ENCODE results near the gene ZBP1. TPM values are rescaled to one million over a fixed set of nuclear protein-coding genes. Genes with fewer than 3 reads are reported as not detected.

ZBP1 gene
- total RNA-seq, 1 experiment from 2014 or later = not detected

GRCh38 chr20:57594092-57594951 is 25.9 kb downstream of the ZBP1 start:
- no peak overlapping the region for H3K27ac ChIP-seq (ENCODE audit: low read length)
- CTCF ChIA-PET = interaction anchor here (0.6 kb wide), 2 partner anchors 72 to 420 kb away, joined by 5 to 8 read pairs; no protein-coding TSS in a partner anchor
- no peaks in the 10 kb centered on the region for H3K79me2 ChIP-seq (ENCODE audit: low read length)
- no peak overlapping the region for H3K9ac ChIP-seq (ENCODE audit: low read length)
- peaks cover 4% of the 10 kb centered on the region; the same call in 1 of the 2 replicates for H3K4me1 ChIP-seq (ENCODE audit: insufficient read depth, low read length)
- H4K20me1 ChIP-seq (ENCODE audit: low read length) = no peaks in the 10 kb centered on the region
- no peaks in the 10 kb centered on the region for H3K9me2 ChIP-seq (replicated peaks; ENCODE audit: low read length)
- peak; percentile 39 for ATAC-seq
- no peak overlapping the region; the same call in 1 of the 2 replicates for H2AFZ ChIP-seq (ENCODE audit: low read length)
- no peaks in the 10 kb centered on the region for H3K27me3 ChIP-seq (ENCODE audit: low read length)
- POLR2A ChIA-PET (ENCODE audit: unreplicated experiment) = no interaction called here
- H3K4me3 ChIP-seq (ENCODE audit: low read length) = no peak overlapping the region
- no peaks in the 10 kb centered on the region for H3F3A ChIP-seq (ENCODE audit: low read length, unreplicated experiment)
- H3K4me2 ChIP-seq (ENCODE audit: low read length) = peak overlapping the region; percentile 61
- peak; percentile 65 for DNase-seq
- H3K9me3 ChIP-seq (ENCODE audit: low read length) = no peaks in the 10 kb centered on the region
- TF ChIP-seq EZH2phosphoT487 (IDR thresholded peaks at IDR 0.05; ENCODE audit: borderline replicate concordance, low read length) (no peak), CTCF (conservative IDR thresholded peaks at IDR 0.05; ENCODE audit: low read depth, low read length) (peak; percentile 99)
- intact Hi-C loops (cut with micrococcal nuclease) = loop anchor here (1.0 to 5.0 kb wide), 2 partner anchors 80 to 212 kb away; no protein-coding TSS in a partner anchor
- no peaks in the 10 kb centered on the region for H3K36me3 ChIP-seq (ENCODE audit: low read depth, low read length)
- no TSS peak for BruUV-seq (replicated peaks)

- no peaks in the 10 kb centered on the region for H3K9me2 ChIP-seq (replicated peaks; ENCODE audit: low read length)
- H3K4me2 ChIP-seq (ENCODE audit: low read length) = no peak overlapping the region
- no peaks in the 10 kb centered on the region for H3K36me3 ChIP-seq (ENCODE audit: low read depth, low read length)
- no peak for TF ChIP-seq EZH2phosphoT487 (IDR thresholded peaks at IDR 0.05; ENCODE audit: borderline replicate concordance, low read length)
- no peak for TF ChIP-seq CTCF (conservative IDR thresholded peaks at IDR 0.05; ENCODE audit: low read depth, low read length)
- TF ChIP-seq EZH2 (IDR thresholded peaks at IDR 0.05; ENCODE audit: low read length, unreplicated experiment) = no peak
- no peak overlapping the region for H3K9ac ChIP-seq (ENCODE audit: low read length)
- ChIA-PET POLR2A (ENCODE audit: unreplicated experiment) (no interaction called here), CTCF (no interaction called here)
- no peaks in the 10 kb centered on the region for H3K27me3 ChIP-seq (ENCODE audit: low read length)
- H2AFZ ChIP-seq (ENCODE audit: low read length) = no peak overlapping the region
- H3K79me2 ChIP-seq (ENCODE audit: low read length) = no peaks in the 10 kb centered on the region
- no peak overlapping the region for H3K4me3 ChIP-seq (ENCODE audit: low read length)
- H3K27ac ChIP-seq (ENCODE audit: low read length) = no peak overlapping the region
- no peaks in the 10 kb centered on the region for H4K20me1 ChIP-seq (ENCODE audit: low read length)
- intact Hi-C loops (cut with micrococcal nuclease) = loop anchor here (5.0 kb wide), 1 partner anchor 211 kb away; no protein-coding TSS in a partner anchor
- peaks cover 4% of the 10 kb centered on the region; the same call in 1 of the 2 replicates for H3K4me1 ChIP-seq (ENCODE audit: insufficient read depth, low read length)
- BruUV-seq (replicated peaks) = no TSS peak
- H3F3A ChIP-seq (ENCODE audit: low read length, unreplicated experiment) = no peaks in the 10 kb centered on the region
- no peak for ATAC-seq
- DNase-seq = no peak
- no peaks in the 10 kb centered on the region for H3K9me3 ChIP-seq (ENCODE audit: low read length)
Observed at GRCh38 chr20:57593134-57593886, 26.9 kb downstream of the ZBP1 start.
